ENCODE data around the gene IL19. TPM values are rescaled to one million over a fixed set of nuclear protein-coding genes. Genes with fewer than 3 reads are reported as not detected.

Gene IL19
- total and polyA plus RNA-seq, 2 of the 13 experiments (the other 11 are each of a cell fraction or from before 2014, with no cell fraction given) = not detected

DNA sequence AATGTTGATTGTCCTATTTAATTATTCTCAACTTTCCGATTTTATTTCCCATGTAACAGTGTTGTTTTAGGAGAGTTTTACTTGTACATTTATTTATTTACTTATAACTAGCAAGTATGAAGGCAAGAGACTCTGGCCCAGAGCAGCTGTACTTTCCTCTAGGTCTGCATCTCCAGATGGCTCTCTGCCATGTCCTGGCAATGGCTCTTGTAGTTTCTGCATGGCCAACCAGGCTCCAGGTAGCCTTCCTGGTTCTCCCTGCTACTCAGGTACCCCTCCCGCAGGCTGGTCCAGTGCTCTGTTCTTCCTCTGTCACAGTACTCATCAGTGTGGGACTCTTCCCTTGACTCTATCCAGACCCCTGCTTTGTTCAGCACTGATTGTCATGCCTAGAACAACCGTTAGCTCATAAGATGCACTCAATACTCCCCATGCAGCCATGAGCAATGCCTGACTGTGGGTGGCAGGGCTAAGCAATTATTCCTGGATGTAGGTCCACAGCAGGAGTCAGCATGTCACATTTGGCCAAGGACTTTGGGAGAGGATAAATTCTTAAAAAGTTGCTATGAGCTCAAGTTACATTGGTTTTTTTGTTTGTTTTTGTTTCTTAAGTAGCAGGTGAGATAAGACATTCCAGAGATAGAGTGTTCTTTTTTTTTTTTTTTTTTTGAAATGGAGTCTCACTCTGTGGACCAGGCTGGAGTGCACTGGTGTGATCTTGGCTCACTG lies 84.0 kb downstream of the IL19 start:
- no peak for ATAC-seq
- WGBS (ENCODE audit: low lambda C conversion rate) = 35% methylated on average over 3 of the region's 3 CpGs
- Histone ChIP-seq H3K36me3 (replicated peaks in 1 of 2; ENCODE audit: control insufficient read depth in 1 of 2, insufficient read depth in 2 of 2, low read length in 2 of 2) (no peaks in the 10 kb centered on the region), H3K27me3 (ENCODE audit: control insufficient read depth in 1 of 2, insufficient read depth in 2 of 2, low read length in 2 of 2) (no peaks in the 10 kb centered on the region; a peak in 1 of 5 replicates), H3K4me2 (ENCODE audit: low read depth, low read length) (no peak overlapping the region), H3K4me3 (replicated peaks in 1 of 3; ENCODE audit: insufficient read depth in 1 of 3, low read depth in 2 of 3, low read length in 3 of 3) (no peak overlapping the region), H3K9ac (ENCODE audit: insufficient read depth, low read depth, low read length) (no peak overlapping the region), H3K27ac (ENCODE audit: extremely low read length, insufficient read depth, low read length) (no peak overlapping the region), H3K9me3 (ENCODE audit: low read length) (no peaks in the 10 kb centered on the region; the same call in 1 of the 2 replicates), H2AFZ (ENCODE audit: low read length) (no peak overlapping the region), H3K79me2 (ENCODE audit: insufficient read depth, low read length) (no peaks in the 10 kb centered on the region), H3K4me1 (ENCODE audit: insufficient read depth, low read length) (no peaks in the 10 kb centered on the region), H4K20me1 (ENCODE audit: insufficient read depth, low read length) (no peaks in the 10 kb centered on the region)
- ChIA-PET POLR2A (no interaction called here), CTCF (ENCODE audit: low intra/inter-chr PET ratio, low total read pairs) (no interaction called here)
- FAIRE-seq = no peak
- no TSS peak for BruUV-seq (replicated peaks)
- TF ChIP-seq ZNF562 (CRISPR knock-in tag; IDR thresholded peaks at IDR 0.05; ENCODE audit: borderline replicate concordance) (no peak), EEA1 (CRISPR knock-in tag; IDR thresholded peaks at IDR 0.05; ENCODE audit: borderline replicate concordance) (no peak), ELF1 (CRISPR knock-in tag; IDR thresholded peaks at IDR 0.05) (no peak), TIGD3 (CRISPR knock-in tag; IDR thresholded peaks at IDR 0.05; ENCODE audit: borderline replicate concordance) (no peak), CHD4 (IDR thresholded peaks at IDR 0.05; ENCODE audit: borderline replicate concordance, low read length) (no peak), ZC3H4 (CRISPR knock-in tag; IDR thresholded peaks at IDR 0.05; ENCODE audit: borderline replicate concordance) (no peak), NCOR1 (IDR thresholded peaks at IDR 0.05; ENCODE audit: borderline replicate concordance, low read length) (no peak), YEATS2 (CRISPR knock-in tag; IDR thresholded peaks at IDR 0.05; ENCODE audit: borderline replicate concordance) (no peak), ETV6 (CRISPR knock-in tag; conservative IDR thresholded peaks at IDR 0.05) (no peak), NFYC (CRISPR knock-in tag; IDR thresholded peaks at IDR 0.05) (no peak), TGIF2 (CRISPR knock-in tag; IDR thresholded peaks at IDR 0.05) (no peak), MAFK (conservative IDR thresholded peaks at IDR 0.05 in 1 of 2, IDR thresholded peaks at IDR 0.05 in 1 of 2; ENCODE audit: low read length in 2 of 2) (no peak), RFXANK (CRISPR knock-in tag; IDR thresholded peaks at IDR 0.05) (no peak)
- TF ChIP-seq, protein P1, sequence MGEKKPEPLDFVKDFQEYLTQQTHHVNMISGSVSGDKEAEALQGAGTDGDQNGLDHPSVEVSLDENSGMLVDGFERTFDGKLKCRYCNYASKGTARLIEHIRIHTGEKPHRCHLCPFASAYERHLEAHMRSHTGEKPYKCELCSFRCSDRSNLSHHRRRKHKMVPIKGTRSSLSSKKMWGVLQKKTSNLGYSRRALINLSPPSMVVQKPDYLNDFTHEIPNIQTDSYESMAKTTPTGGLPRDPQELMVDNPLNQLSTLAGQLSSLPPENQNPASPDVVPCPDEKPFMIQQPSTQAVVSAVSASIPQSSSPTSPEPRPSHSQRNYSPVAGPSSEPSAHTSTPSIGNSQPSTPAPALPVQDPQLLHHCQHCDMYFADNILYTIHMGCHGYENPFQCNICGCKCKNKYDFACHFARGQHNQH (CRISPR knock-in tag; IDR thresholded peaks at IDR 0.05) = no peak
- intact Hi-C loops (cut with micrococcal nuclease; ENCODE audit: unreplicated experiment) (no loop called here), in situ Hi-C loops (cut with HindIII; ENCODE audit: extremely low pct_ligation_motif_present, low pct_unique_long_range_greater_than_20kb) (no loop called here)
- DNase-seq (ENCODE audit: low spot score) = no peak
